ENCODE data around the gene NTN5. TPM values are rescaled to one million over a fixed set of nuclear protein-coding genes. Genes with fewer than 3 reads are reported as not detected.

The NTN5 gene
- total RNA-seq, 1 experiment from 2014 or later = 0.55 TPM

DNA sequence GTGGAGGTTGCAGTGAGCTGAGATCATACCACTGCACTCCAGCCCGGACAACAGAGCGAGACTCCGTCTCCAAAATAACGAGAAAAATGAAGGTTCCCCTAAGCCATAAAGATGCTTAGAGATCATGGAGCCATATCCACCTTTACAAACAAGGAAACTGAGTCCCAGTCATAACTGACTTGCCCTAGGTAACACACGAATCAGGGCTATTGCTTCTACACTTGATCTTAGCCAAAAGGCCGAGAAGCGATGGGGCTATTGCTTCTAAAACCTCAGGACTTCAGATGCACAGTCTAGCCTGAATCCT, 38.8 kb downstream of the NTN5 start:
- Histone ChIP-seq H3K14ac (ENCODE audit: insufficient read depth, low read length) (no peak overlapping the region), H3T11ph (ENCODE audit: low read length) (no peak overlapping the region), H3K79me1 (ENCODE audit: insufficient read depth, low read depth, low read length, poor library complexity, severe bottlenecking) (no peaks in the 10 kb centered on the region), H2AK5ac (ENCODE audit: insufficient read length, low read length) (no peak overlapping the region), H2BK15ac (ENCODE audit: low read depth, low read length) (no peak overlapping the region), H3K4me2 (ENCODE audit: insufficient read depth, insufficient read length, low read length) (peak overlapping the region; percentile 39), H3K18ac (ENCODE audit: insufficient read length, low read depth, low read length) (no peak overlapping the region), H2BK20ac (ENCODE audit: low read depth, low read length, poor library complexity, severe bottlenecking) (no peak overlapping the region), H2BK12ac (ENCODE audit: insufficient read length, low read depth, low read length) (no peak overlapping the region), H3K9me3 (ENCODE audit: control insufficient read depth, low read depth, low read length) (no peaks in the 10 kb centered on the region), H3K4ac (ENCODE audit: low read depth, low read length) (no peak overlapping the region), H3K4me1 (ENCODE audit: insufficient read depth, low read length) (peaks cover 9% of the 10 kb centered on the region; the same call in 1 of the 2 replicates), H3K23me2 (ENCODE audit: insufficient read length, low read depth, low read length, poor library complexity, severe bottlenecking) (peaks cover 32% of the 10 kb centered on the region), H2BK120ac (ENCODE audit: low read depth, low read length, poor library complexity, severe bottlenecking) (no peak overlapping the region), H3K23ac (ENCODE audit: insufficient read length, low read depth, low read length) (no peak overlapping the region), H3K27ac (ENCODE audit: insufficient read length, low read depth, low read length) (no peak overlapping the region), H3K27me3 (ENCODE audit: insufficient read depth, low read length) (no peaks in the 10 kb centered on the region; the same call in 1 of the 2 replicates), H2BK5ac (ENCODE audit: insufficient read length, low read length) (no peak overlapping the region), H2AFZ (ENCODE audit: low read length) (no peak overlapping the region), H4K5ac (ENCODE audit: insufficient read length, low read depth, low read length) (no peak overlapping the region), H3K56ac (ENCODE audit: insufficient read length, low read depth, low read length) (no peak overlapping the region), H4K20me1 (ENCODE audit: control insufficient read depth, insufficient read depth, insufficient read length) (no peaks in the 10 kb centered on the region), H4K8ac (replicated peaks; ENCODE audit: insufficient read length, low read depth, low read length) (no peak overlapping the region), H4K91ac (ENCODE audit: insufficient read length, low read depth, low read length) (no peak overlapping the region), H3K9ac (ENCODE audit: extremely low read depth, insufficient read length, low read length) (no peak overlapping the region), H3K79me2 (ENCODE audit: insufficient read depth, low read length) (no peaks in the 10 kb centered on the region)
- no peak for TF ChIP-seq CTCF (conservative IDR thresholded peaks at IDR 0.05)
- Mint-ChIP-seq H3K9me3 (no peaks in the 10 kb centered on the region), H3K4me3 (peak overlapping the region; percentile 30 to 63; a peak in 3 of 5 replicates), H3K4me1 (peaks cover 32 to 53% of the 10 kb centered on the region in 2 experiments), H3K27ac (peak overlapping the region in 1 of 3 experiments; percentile 55; a peak in 1 of 7 replicates), H3K36me3 (ENCODE audit: insufficient read depth in 1 of 3, low read depth in 3 of 3) (peaks cover 4 to 22% (median 16%) of the 10 kb centered on the region in 3 experiments; a peak in 6 of 7 replicates), H3K27me3 (ENCODE audit: low read depth) (peaks cover 4% of the 10 kb centered on the region)
- no CpG with 5 or more reads among the region's 7 CpGs for WGBS (ENCODE audit: extremely low coverage, insufficient read length, low lambda C conversion rate)
- DNase-seq = no peak
